ENCODE measurements around the gene CACNA1E. TPM values are rescaled to one million over a fixed set of nuclear protein-coding genes. Genes with fewer than 3 reads are reported as not detected.

CACNA1E gene
- 77.4 TPM for total RNA-seq

- DNase-seq, result no peak
Measured at GRCh38 chr1:181483285-181484195, at the start of gene CACNA1E. CACNA1E (plus strand) TSS chr1:181483517; CDS start chr1:181483745, 228 bp downstream.

GRCh38 chr1:181433931-181434330 is 49.4 kb upstream of the CACNA1E start:
- no peak for DNase-seq

GRCh38 chr1:181438013-181438412 is 45.3 kb upstream of the CACNA1E start:
- no peak for DNase-seq

DNA sequence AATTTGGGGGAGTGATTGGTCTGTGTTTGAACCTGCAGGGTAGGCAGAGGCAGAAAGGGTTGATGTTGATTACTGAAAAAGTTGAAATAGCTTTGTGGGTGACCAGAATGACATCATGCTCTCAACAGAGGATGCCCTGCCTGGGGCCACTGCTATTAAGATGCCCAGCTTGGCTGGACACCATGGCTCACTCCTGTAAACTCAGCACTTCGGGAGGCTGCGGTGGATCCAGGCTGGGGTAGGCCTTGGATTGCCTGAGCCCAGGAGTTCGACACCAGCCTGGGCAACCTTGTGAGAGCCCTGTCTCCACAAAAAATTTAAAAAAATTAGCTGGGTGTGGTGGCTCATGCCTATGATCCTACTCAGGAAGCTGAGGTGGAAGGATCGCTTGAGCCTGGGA is 42.8 kb upstream of the CACNA1E start:
- no peak for DNase-seq

GRCh38 chr1:181442181-181442525 is 41.2 kb upstream of the CACNA1E start:
- no peak for DNase-seq

- DNase-seq, result no peak
Measured at GRCh38 chr1:181443231-181443853, 40.0 kb upstream of the CACNA1E start.

DNA sequence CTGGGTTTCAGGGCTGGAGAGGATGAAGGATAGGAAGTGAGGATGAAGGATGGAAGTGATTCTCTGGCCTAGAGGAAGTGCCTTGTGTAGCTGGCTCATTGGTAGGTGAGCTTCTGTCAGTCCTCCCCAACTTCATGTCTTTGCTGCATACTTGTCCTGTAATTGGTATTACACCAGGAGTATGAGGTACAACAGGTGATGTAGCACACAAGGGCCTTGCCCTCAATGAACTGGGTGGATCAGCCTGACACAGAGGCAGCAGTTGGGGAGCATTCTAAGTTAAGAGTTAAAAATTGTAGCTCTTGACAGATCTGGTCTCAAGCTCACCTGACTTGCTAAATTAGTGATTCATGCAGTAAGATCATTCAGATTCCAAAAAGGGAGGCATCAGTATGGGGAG is 37.9 kb upstream of the CACNA1E start:
- no peak for DNase-seq

DNA sequence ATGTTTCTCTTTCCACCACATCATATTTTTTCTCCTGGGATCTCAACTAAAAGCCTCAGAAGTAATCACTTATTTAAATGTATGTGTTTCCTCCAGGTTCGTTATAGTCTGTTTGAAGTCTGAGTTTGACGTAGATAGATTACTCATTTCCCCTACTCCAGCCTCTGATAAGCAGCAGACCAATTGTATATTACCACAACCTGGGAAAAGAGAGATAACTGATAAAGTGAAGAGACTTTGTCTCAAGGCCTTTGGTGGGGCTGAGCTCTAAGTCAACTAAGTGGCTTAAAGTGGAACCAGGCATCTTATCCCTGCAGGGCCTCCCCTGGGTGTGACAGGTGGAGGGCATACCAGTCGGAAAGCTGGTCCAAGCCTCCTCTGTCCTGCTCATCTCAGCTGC is 34.9 kb upstream of the CACNA1E start:
- DNase-seq, result no peak

DNA sequence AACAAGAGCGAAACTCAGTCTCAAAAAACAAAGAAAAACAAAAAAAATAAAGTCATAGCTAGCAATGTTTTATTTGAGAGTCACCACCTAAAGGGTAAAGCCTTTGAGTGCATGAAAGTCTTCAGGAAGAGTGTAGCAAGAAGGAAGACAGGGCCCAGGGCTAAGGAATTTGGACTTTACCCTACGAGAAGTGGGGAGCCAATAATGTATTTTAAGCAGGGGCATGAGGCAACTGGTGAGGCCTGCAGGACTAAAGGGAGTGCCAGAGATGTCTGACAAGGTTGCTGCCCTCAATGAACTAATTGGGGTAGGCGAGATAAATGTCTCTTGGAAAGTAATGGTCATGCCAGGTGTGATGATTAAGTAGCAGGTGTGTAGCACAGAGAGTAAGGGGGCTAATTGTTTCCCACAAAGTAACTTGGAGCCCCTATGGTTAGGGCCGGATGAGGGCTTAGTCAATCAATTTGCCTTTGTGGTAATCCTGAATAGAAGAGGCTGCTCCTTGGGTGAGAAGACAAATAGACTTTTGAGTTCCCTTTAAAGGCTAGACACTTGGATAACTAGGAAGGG is 31.6 kb upstream of the CACNA1E start:
- no peak for DNase-seq

DNA sequence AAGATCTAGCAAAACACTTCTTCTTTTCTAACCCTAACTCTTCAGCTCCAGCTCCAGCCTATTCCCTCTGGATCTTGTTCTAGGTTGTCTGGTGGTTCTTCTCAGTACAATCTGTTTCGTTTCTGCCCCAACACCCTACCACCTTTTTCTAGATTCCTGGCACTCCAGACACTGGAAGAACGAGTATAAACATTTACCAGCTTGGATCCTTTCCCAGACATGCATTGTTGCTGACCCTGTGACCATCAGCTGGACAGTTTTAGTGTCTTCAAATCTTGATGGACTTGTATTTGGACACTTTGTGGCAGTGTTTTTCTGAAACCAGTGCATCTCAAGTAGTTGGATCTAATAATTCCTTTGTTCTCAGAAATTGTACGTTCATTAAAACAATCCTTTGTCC is 30.6 kb upstream of the CACNA1E start:
- no peak for DNase-seq

- DNase-seq, result no peak
Measured at GRCh38 chr1:181453541-181454201, 29.6 kb upstream of the CACNA1E start.

GRCh38 chr1:181456551-181456950 is 26.8 kb upstream of the CACNA1E start:
- DNase-seq, result no peak

GRCh38 chr1:181458419-181458818 is 24.9 kb upstream of the CACNA1E start:
- no peak for DNase-seq

DNA sequence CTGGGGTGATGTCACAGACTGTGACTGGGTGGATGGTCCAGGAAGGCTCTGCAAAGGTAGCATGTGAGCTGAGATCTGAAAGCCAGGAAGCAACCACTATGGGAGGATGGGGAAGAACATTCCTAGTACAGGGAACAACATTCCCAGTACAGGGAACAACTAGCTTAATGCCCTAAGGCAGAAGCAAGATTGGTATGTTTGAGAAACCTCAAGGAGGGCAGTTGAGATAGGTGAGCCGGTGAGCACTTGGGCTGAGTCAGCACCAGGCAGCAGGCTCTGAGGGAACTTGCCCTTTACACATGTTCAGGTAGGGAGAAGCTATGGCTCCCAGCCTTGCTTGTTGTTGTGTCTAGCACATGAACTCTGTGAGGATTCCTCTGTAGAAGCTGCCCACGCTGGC is 24.2 kb upstream of the CACNA1E start:
- DNase-seq, result no peak

- DNase-seq, result peak; percentile 35
Measured at GRCh38 chr1:181469829-181470228, 13.5 kb upstream of the CACNA1E start.

GRCh38 chr1:181475580-181475979 is 7.7 kb upstream of the CACNA1E start:
- DNase-seq, result no peak

DNA sequence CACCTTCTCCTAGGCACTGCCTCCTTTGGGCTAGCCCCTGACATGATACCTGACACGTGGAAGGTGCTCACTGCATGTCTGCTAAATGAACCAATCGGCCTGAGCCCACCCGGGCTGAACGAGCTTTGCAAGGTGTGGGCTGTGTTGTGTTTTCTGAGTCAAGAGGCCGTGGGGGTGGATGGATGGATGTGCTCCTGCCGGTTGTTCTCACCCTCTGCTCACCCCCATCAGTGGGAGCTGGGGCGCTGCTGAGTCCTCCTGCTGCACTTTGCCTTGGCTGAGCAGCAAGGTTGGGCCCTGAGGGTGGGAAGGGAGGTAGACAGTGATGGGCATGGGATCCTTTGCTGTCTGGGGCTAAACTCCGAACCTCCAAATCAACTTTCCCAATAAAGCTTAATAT is 6.7 kb upstream of the CACNA1E start:
- no peak for DNase-seq

GRCh38 chr1:181478306-181478705 is 5.0 kb upstream of the CACNA1E start:
- no peak for DNase-seq

GRCh38 chr1:181479137-181479745 is 4.1 kb upstream of the CACNA1E start:
- DNase-seq, result peak; percentile 34

GRCh38 chr1:181482001-181482430 is 1.3 kb upstream of the CACNA1E start:
- DNase-seq, result no peak

- DNase-seq, result peak; percentile 62
Measured at GRCh38 chr1:181482521-181483284, 614 bp upstream of the CACNA1E start.

DNA sequence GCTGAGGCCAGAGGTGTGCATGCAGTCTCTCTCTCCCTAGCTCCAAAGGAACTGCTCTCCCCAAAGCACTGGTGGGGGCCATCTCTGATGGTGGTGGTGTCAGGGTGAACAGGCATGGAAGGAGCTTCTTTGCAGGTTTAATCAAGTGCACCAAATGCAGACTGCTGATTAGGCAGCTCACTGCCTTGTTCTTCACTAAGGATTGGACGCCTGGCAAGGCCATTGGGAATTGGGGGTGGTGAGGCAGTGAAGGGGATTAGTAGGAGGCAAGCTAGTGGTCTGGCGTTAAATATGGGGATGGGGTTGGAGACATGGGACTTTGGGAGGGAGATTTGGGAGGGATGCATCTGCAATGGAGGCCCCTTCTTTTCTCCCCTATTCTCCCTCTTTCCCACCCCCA is 1.5 kb downstream of the CACNA1E start:
- no peak for DNase-seq

Measured in occipital lobe (tissue), 2 donors.